Measurements from ENCODE around the gene ANKRD53. TPM values are rescaled to one million over a fixed set of nuclear protein-coding genes. Genes with fewer than 3 reads are reported as not detected.

Gene ANKRD53
- total and polyA plus RNA-seq, 5 donors from 2014 or later, result 0.09 to 0.94 TPM; not detected in 3

GRCh38 chr2:70979180-70979488 is 704 bp downstream of the ANKRD53 start:
- Histone ChIP-seq H3K9me3 (ENCODE audit: control insufficient read depth in 2 of 2, low read length in 2 of 2) (no peaks in the 10 kb centered on the region), H3K36me3 (ENCODE audit: control insufficient read depth, insufficient read depth, low read length) (no peaks in the 10 kb centered on the region), H3K27ac (ENCODE audit: insufficient read depth, low read length, poor library complexity, severe bottlenecking) (peak overlapping the region; percentile 10), H3K4me1 (ENCODE audit: control insufficient read depth, insufficient read depth, low read length, poor library complexity, severe bottlenecking) (peaks cover 17% of the 10 kb centered on the region), H3K4me3 (ENCODE audit: low read depth, low read length) (no peak overlapping the region), H3K27me3 (ENCODE audit: control insufficient read depth, insufficient read depth, low read length) (no peaks in the 10 kb centered on the region)
- peaks cover 9 to 21% (median 14%) of the 10 kb centered on the region in 4 donors for H3K4me1 Mint-ChIP-seq
- H3K36me3 Mint-ChIP-seq, result no peaks in the 10 kb centered on the region
- peaks cover 19% of the 10 kb centered on the region for H3K27me3 Mint-ChIP-seq
- no peaks in the 10 kb centered on the region for H3K9me3 Mint-ChIP-seq
- H3K4me3 Mint-ChIP-seq, result peak overlapping the region in 3 of 4 donors; percentile 29 to 79 (median 73)
- ATAC-seq (ENCODE audit: low read depth in 2 of 2) (no peak), DNase-seq (no peak)
- peak overlapping the region in 1 of 3 donors; percentile 75 for H3K27ac Mint-ChIP-seq

- no peaks in the 10 kb centered on the region for H3K9me3 Mint-ChIP-seq
- H3K4me3 Mint-ChIP-seq, result peak overlapping the region in 2 of 4 donors; percentile 73 to 79
- H3K4me1 Mint-ChIP-seq, result peaks cover 9 to 25% (median 14%) of the 10 kb centered on the region in 4 donors
- no peaks in the 10 kb centered on the region for H3K9me3 ChIP-seq (ENCODE audit: control insufficient read depth in 2 of 2, low read length in 2 of 2)
- peak overlapping the region in 1 of 3 donors; percentile 75 for H3K27ac Mint-ChIP-seq
- H3K36me3 Mint-ChIP-seq, result no peaks in the 10 kb centered on the region
- H3K36me3 ChIP-seq (ENCODE audit: control insufficient read depth, insufficient read depth, low read length), result no peaks in the 10 kb centered on the region
- H3K27me3 ChIP-seq (ENCODE audit: control insufficient read depth, insufficient read depth, low read length), result no peaks in the 10 kb centered on the region
- DNase-seq (no peak), ATAC-seq (ENCODE audit: low read depth in 2 of 2) (no peak)
- peaks cover 21% of the 10 kb centered on the region for H3K4me1 ChIP-seq (ENCODE audit: control insufficient read depth, insufficient read depth, low read length, poor library complexity, severe bottlenecking)
- no peak overlapping the region for H3K4me3 ChIP-seq (ENCODE audit: low read depth, low read length)
- H3K27me3 Mint-ChIP-seq, result peaks cover 15% of the 10 kb centered on the region
- H3K27ac ChIP-seq (ENCODE audit: insufficient read depth, low read length, poor library complexity, severe bottlenecking), result no peak overlapping the region
Observed at GRCh38 chr2:70979626-70980025, 1.2 kb downstream of the ANKRD53 start.

GRCh38 chr2:70981421-70981820 is 3.0 kb downstream of the ANKRD53 start:
- H3K36me3 ChIP-seq (ENCODE audit: control insufficient read depth, insufficient read depth, low read length), result peaks cover 6% of the 10 kb centered on the region
- H3K4me3 ChIP-seq (ENCODE audit: low read depth, low read length), result no peak overlapping the region
- H3K36me3 Mint-ChIP-seq, result peaks cover 7% of the 10 kb centered on the region
- peaks cover 5% of the 10 kb centered on the region for H3K27me3 Mint-ChIP-seq
- H3K9me3 Mint-ChIP-seq, result no peaks in the 10 kb centered on the region
- H3K27me3 ChIP-seq (ENCODE audit: control insufficient read depth, insufficient read depth, low read length), result no peaks in the 10 kb centered on the region
- H3K4me1 Mint-ChIP-seq, result peaks cover 9 to 41% (median 13%) of the 10 kb centered on the region in 4 donors
- H3K9me3 ChIP-seq (ENCODE audit: control insufficient read depth in 2 of 2, low read length in 2 of 2), result no peaks in the 10 kb centered on the region
- H3K4me3 Mint-ChIP-seq, result peak overlapping the region in 1 of 4 donors; percentile 54
- H3K4me1 ChIP-seq (ENCODE audit: control insufficient read depth, insufficient read depth, low read length, poor library complexity, severe bottlenecking), result peaks cover 29% of the 10 kb centered on the region
- DNase-seq, result no peak
- no peak for ATAC-seq (ENCODE audit: low read depth in 2 of 2)
- peak overlapping the region in 1 of 3 donors; percentile 7 for H3K27ac Mint-ChIP-seq
- no peak overlapping the region for H3K27ac ChIP-seq (ENCODE audit: insufficient read depth, low read length, poor library complexity, severe bottlenecking)

- Mint-ChIP-seq H3K27me3 (peaks cover 5% of the 10 kb centered on the region), H3K9me3 (peaks cover 0 to 3% (median 0%) of the 10 kb centered on the region in 7 donors), H3K4me1 (peaks cover 8 to 38% (median 10%) of the 10 kb centered on the region in 4 donors), H3K4me3 (no peak overlapping the region), H3K36me3 (peaks cover 15% of the 10 kb centered on the region), H3K27ac (no peak overlapping the region)
- Histone ChIP-seq H3K36me3 (ENCODE audit: control insufficient read depth, insufficient read depth, low read length) (peaks cover 12% of the 10 kb centered on the region), H3K4me3 (ENCODE audit: low read depth, low read length) (no peak overlapping the region), H3K27ac (ENCODE audit: insufficient read depth, low read length, poor library complexity, severe bottlenecking) (no peak overlapping the region), H3K9me3 (ENCODE audit: control insufficient read depth in 2 of 2, low read length in 2 of 2) (no peaks in the 10 kb centered on the region), H3K27me3 (ENCODE audit: control insufficient read depth, insufficient read depth, low read length) (no peaks in the 10 kb centered on the region), H3K4me1 (ENCODE audit: control insufficient read depth, insufficient read depth, low read length, poor library complexity, severe bottlenecking) (peaks cover 29% of the 10 kb centered on the region)
- no peak for DNase-seq
- no peak for ATAC-seq (ENCODE audit: low read depth in 2 of 2)
Observed at GRCh38 chr2:70981866-70982810, 3.7 kb downstream of the ANKRD53 start.

GRCh38 chr2:70982971-70983370 is 4.5 kb downstream of the ANKRD53 start:
- no peak overlapping the region for H3K4me3 ChIP-seq (ENCODE audit: low read depth, low read length)
- peak overlapping the region in 1 of 3 donors; percentile 7 for H3K27ac Mint-ChIP-seq
- H3K4me1 Mint-ChIP-seq, result peaks cover 3 to 30% (median 9%) of the 10 kb centered on the region in 4 donors
- H3K9me3 Mint-ChIP-seq, result peaks cover 0 to 3% (median 0%) of the 10 kb centered on the region in 7 donors
- no peaks in the 10 kb centered on the region for H3K27me3 ChIP-seq (ENCODE audit: control insufficient read depth, insufficient read depth, low read length)
- DNase-seq (no peak), ATAC-seq (ENCODE audit: low read depth in 2 of 2) (no peak)
- H3K27me3 Mint-ChIP-seq, result peaks cover 2% of the 10 kb centered on the region
- H3K4me3 Mint-ChIP-seq, result no peak overlapping the region
- peaks cover 23% of the 10 kb centered on the region for H3K36me3 Mint-ChIP-seq
- H3K4me1 ChIP-seq (ENCODE audit: control insufficient read depth, insufficient read depth, low read length, poor library complexity, severe bottlenecking), result peaks cover 23% of the 10 kb centered on the region
- peaks cover 20% of the 10 kb centered on the region for H3K36me3 ChIP-seq (ENCODE audit: control insufficient read depth, insufficient read depth, low read length)
- H3K9me3 ChIP-seq (ENCODE audit: control insufficient read depth in 2 of 2, low read length in 2 of 2), result no peaks in the 10 kb centered on the region
- no peak overlapping the region for H3K27ac ChIP-seq (ENCODE audit: insufficient read depth, low read length, poor library complexity, severe bottlenecking)

- DNase-seq (no peak), ATAC-seq (ENCODE audit: low read depth in 2 of 2) (no peak)
- Histone ChIP-seq H3K36me3 (ENCODE audit: control insufficient read depth, insufficient read depth, low read length) (peaks cover 27% of the 10 kb centered on the region), H3K4me3 (ENCODE audit: low read depth, low read length) (no peak overlapping the region), H3K4me1 (ENCODE audit: control insufficient read depth, insufficient read depth, low read length, poor library complexity, severe bottlenecking) (peaks cover 16% of the 10 kb centered on the region), H3K27ac (ENCODE audit: insufficient read depth, low read length, poor library complexity, severe bottlenecking) (no peak overlapping the region), H3K9me3 (ENCODE audit: control insufficient read depth in 2 of 2, low read length in 2 of 2) (no peaks in the 10 kb centered on the region), H3K27me3 (ENCODE audit: control insufficient read depth, insufficient read depth, low read length) (no peaks in the 10 kb centered on the region)
- peaks cover 26% of the 10 kb centered on the region for H3K36me3 Mint-ChIP-seq
- no peaks in the 10 kb centered on the region for H3K27me3 Mint-ChIP-seq
- H3K9me3 Mint-ChIP-seq, result peaks cover 0 to 3% (median 0%) of the 10 kb centered on the region in 7 donors
- peak overlapping the region in 1 of 3 donors; percentile 56 for H3K27ac Mint-ChIP-seq
- H3K4me3 Mint-ChIP-seq, result peak overlapping the region in 1 of 4 donors; percentile 20
- peaks cover 0 to 29% (median 7%) of the 10 kb centered on the region in 4 donors for H3K4me1 Mint-ChIP-seq
Observed at GRCh38 chr2:70983506-70984227, 5.2 kb downstream of the ANKRD53 start.

- Mint-ChIP-seq H3K27ac (peak overlapping the region in 2 of 3 donors; percentile 10 to 56), H3K9me3 (peaks cover 0 to 3% (median 0%) of the 10 kb centered on the region in 7 donors)
- ATAC-seq (ENCODE audit: low read depth in 2 of 2), result no peak
Observed at GRCh38 chr2:70984228-70984575, 5.8 kb downstream of the ANKRD53 start.

More at GRCh38 chr2:70984228-70984575, 5.8 kb downstream of the ANKRD53 start:
- Histone ChIP-seq H3K27me3 (ENCODE audit: control insufficient read depth, insufficient read depth, low read length) (no peaks in the 10 kb centered on the region), H3K36me3 (ENCODE audit: control insufficient read depth, insufficient read depth, low read length) (peaks cover 33% of the 10 kb centered on the region), H3K27ac (ENCODE audit: insufficient read depth, low read length, poor library complexity, severe bottlenecking) (no peak overlapping the region), H3K4me1 (ENCODE audit: control insufficient read depth, insufficient read depth, low read length, poor library complexity, severe bottlenecking) (peaks cover 12% of the 10 kb centered on the region), H3K4me3 (ENCODE audit: low read depth, low read length) (no peak overlapping the region), H3K9me3 (ENCODE audit: control insufficient read depth in 2 of 2, low read length in 2 of 2) (no peaks in the 10 kb centered on the region)
- no peak for DNase-seq
- Mint-ChIP-seq H3K4me1 (peaks cover 0 to 29% (median 7%) of the 10 kb centered on the region in 4 donors), H3K27me3 (no peaks in the 10 kb centered on the region), H3K36me3 (peaks cover 30% of the 10 kb centered on the region), H3K4me3 (no peak overlapping the region)
